Measurements from ENCODE around the gene ERICH6. TPM values are rescaled to one million over a fixed set of nuclear protein-coding genes. Genes with fewer than 3 reads are reported as not detected.
"Not testable (repeated sequence)": the region's sequence is repeated elsewhere in the genome, so short reads cannot be mapped to it uniquely, and the experiment has no call there.

ERICH6 gene
- polyA plus RNA-seq, 4 donors: 0.34 to 0.98 (median 0.67) TPM

- DNase-seq (ENCODE audit: low read depth in 4 of 4, low spot score in 3 of 4): no peak
Measured at GRCh38 chr3:150623945-150624344, 79.8 kb downstream of the ERICH6 start.

DNA sequence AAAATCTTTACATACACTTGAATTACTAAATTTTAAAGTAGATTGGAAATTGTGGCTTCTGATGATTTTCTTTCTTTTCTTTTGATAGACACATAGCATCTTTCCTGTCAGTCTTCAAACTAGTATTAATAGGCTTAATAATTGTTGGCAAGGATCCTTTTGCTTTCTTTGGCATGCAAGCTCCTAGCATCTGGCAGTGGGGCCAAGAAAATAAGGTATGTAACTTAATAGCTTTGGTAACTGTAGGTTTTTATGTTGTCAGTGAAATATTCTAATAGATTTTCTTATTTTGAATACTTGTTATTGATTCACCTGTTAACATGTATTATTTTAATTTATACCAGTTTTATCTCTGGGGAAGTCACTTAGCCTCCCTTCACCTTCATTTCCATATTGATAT lies 80.8 kb downstream of the ERICH6 start:
- DNase-seq (ENCODE audit: low read depth in 4 of 4, low spot score in 3 of 4): not testable (repeated sequence)

DNA sequence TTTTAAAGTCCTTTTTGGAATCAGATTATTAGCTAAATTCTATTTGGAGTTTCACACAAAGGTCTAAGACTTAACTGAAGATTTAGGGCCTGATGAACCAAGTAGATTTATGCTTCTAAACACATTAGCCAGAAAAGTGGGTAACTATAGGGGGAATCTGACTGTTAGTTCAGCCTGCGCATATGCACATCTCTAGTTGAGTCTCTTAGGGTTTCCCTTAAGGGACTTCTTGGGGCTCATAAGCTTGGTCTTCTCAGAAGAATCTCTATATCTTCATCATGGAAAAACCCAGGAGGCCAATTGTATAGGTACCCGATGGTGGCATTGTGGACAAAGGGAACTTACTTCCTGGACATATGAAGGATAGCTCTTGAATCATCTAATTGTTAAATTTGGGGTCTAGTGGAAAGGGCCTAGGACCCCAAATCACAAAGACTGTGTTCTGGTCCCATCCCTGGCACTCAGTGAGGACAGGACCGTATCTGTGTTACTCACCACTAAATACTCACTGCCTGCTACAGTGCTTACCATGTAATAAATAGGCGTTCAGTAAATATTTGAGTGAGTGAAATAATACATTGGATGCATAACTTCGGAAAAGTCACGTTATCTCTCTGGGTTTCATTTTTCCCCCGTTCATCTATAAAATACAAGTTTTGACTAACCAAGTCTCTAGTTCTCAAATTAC lies 83.6 kb downstream of the ERICH6 start:
- no peak for DNase-seq (ENCODE audit: low read depth in 4 of 4, low spot score in 3 of 4)

GRCh38 chr3:150613709-150614480 lies 89.8 kb downstream of the ERICH6 start:
- DNase-seq (ENCODE audit: low read depth in 4 of 4, low spot score in 3 of 4): no peak

DNA sequence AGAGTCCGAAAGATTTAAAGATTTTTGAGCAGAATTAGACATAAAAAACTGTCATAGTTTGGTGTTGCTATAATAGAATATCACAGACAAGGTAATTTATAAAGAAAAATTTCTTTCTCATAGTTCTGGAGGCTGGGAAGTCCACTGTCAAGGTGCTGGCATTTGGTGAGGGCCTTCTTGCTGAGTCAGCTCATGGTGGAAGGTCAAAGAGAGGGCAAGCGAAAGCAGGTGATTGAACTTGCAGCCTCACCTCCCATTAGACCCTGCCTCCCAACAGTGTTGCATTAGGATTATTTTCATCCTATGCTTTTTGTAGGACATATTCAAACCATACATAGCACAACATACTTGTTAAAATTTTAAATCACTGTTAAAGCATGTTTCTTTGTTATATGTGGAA lies 90.7 kb downstream of the ERICH6 start:
- DNase-seq (ENCODE audit: low read depth in 4 of 4, low spot score in 3 of 4): no peak

- no peak for DNase-seq (ENCODE audit: low read depth in 4 of 4, low spot score in 3 of 4)
Measured at GRCh38 chr3:150612494-150612893, 91.2 kb downstream of the ERICH6 start.

DNA sequence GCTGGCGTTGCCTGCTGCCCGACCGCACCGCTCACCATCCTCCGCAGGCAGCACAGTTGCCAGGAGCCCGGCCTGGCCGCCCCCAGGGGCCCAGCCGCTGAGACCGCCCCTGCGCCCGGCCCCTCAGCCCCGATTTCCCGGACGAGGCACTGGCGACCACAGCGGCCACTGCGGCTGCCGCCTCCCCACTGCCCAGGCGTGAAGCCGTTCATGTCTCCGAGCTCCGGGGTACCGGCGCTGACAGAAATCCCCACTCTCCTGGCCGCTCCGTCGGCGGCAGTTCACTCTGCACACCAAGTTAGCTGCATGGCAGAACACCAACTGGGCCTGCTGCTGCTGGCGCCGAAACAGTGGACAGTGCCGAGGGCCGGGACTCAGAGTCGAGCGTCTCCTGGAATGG lies 92.1 kb downstream of the ERICH6 start:
- DNase-seq (ENCODE audit: low read depth in 4 of 4, low spot score in 3 of 4): no peak

- no peak for DNase-seq (ENCODE audit: low read depth in 4 of 4, low spot score in 3 of 4)
Measured at GRCh38 chr3:150610785-150611184, 92.9 kb downstream of the ERICH6 start.

GRCh38 chr3:150609988-150610387 lies 93.7 kb downstream of the ERICH6 start:
- no peak for DNase-seq (ENCODE audit: low read depth in 4 of 4, low spot score in 3 of 4)

Other genes starting within 250 kb of the ERICH6 start
- gene SERP1, start 157.4 kb downstream of the ERICH6 start, polyA plus RNA-seq (ENCODE audit: insufficient read length in 4 of 4): 100 to 1,000 TPM; 131 to 141 (median 140) TPM
- gene EIF2A, start 157.1 kb downstream of the ERICH6 start, polyA plus RNA-seq (ENCODE audit: insufficient read length in 4 of 4): 100 to 1,000 TPM; 139 to 189 (median 170) TPM
- 100 to 1,000 TPM; 117 to 137 (median 133) TPM for gene SELENOT, start 100.6 kb downstream of the ERICH6 start, polyA plus RNA-seq (ENCODE audit: insufficient read length in 4 of 4)
- 10 to 100 TPM; 19.2 to 21.2 (median 19.9) TPM for gene SIAH2, start 59.2 kb upstream of the ERICH6 start, polyA plus RNA-seq (ENCODE audit: insufficient read length in 4 of 4)
- under 1 TPM in 1 of 4 donors, not detected in 3; 0.06 TPM for gene MINDY4B, start 201.5 kb upstream of the ERICH6 start, polyA plus RNA-seq (ENCODE audit: insufficient read length in 4 of 4)

Data from right renal pelvis (tissue), 4 donors.